BLaER1 treated with 17β-estradiol and CSF1 and Interleukin-3, amounts not matched to agents 10 nM and 100 nM (cell line): ENCODE data around the gene SLC38A6.
"Not testable (repeated sequence)": the region's sequence is repeated elsewhere in the genome, so short reads cannot be mapped to it uniquely, and the experiment has no call there.

Source experiments
- H3K27ac ChIP-seq, 11 experiments: shearing (Covaris generic); formaldehyde crosslinking; 2 replicates each; pipeline ENCODE4 v1.8.1; 2022
- H3K27me3 ChIP-seq, 11 experiments: shearing (Covaris generic); formaldehyde crosslinking; 2 replicates each; pipeline ENCODE4 v1.8.1; 2022
- H3K36me3 ChIP-seq, 11 experiments: shearing (Covaris generic); formaldehyde crosslinking; 2 replicates each; pipeline ENCODE4 v1.8.1; 2022
- H3K4me1 ChIP-seq, 10 experiments: shearing (Covaris generic); formaldehyde crosslinking; 2 replicates each; pipeline ENCODE4 v1.8.1; 2022
- H3K4me2 ChIP-seq, 11 experiments: shearing (Covaris generic); formaldehyde crosslinking; 2 replicates each; pipeline ENCODE4 v1.8.1; 2022
- H3K4me3 ChIP-seq, 10 experiments: shearing (Covaris generic); formaldehyde crosslinking; 2 replicates each; pipeline ENCODE4 v1.8.1; 2022
- H3K9ac ChIP-seq, 11 experiments: shearing (Covaris generic); formaldehyde crosslinking; 2 replicates each; pipeline ENCODE4 v1.8.1; 2022
- H3K9me3 ChIP-seq, 11 experiments: shearing (Covaris generic); formaldehyde crosslinking; replicated peaks in 1 of 11; 2 replicates each; pipeline ENCODE4 v1.8.1; 2022
- H4K20me1 ChIP-seq, 11 experiments: shearing (Covaris generic); formaldehyde crosslinking; 2 replicates each; pipeline ENCODE4 v1.8.1; 2022
- Cebpa-rat ChIP-seq, 11 experiments: shearing (Covaris generic); IDR thresholded peaks; 2 replicates each; pipeline ENCODE4 v1.8.1; 2022

SLC38A6 gene

DNA sequence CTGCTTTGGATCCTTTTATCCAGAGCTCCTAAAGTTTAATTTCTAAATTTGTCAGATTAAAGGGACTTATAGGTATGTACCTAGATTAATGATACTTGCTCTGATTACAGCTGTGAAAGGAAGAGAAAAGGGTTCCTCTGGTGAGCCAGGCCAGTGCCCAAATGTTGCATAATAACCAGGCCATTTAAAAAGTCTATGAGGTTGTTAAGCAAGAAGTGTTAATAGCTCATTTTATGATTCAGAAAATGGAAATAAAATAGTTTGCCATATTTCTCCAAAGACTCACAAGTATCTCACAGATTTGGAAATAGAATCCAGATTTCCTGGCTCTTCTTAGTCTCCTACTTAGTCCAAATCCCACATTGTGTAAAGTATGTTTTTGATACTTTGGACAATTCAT is 67.6 kb downstream of the SLC38A6 start:
- TF ChIP-seq Cebpa-rat (IDR thresholded peaks at IDR 0.05) = no peak
- Histone ChIP-seq H4K20me1 (peaks cover 0 to 7% (median 0%) of the 10 kb centered on the region in 11 experiments; a peak in 2 of 22 replicates), H3K27me3 (no peaks in the 10 kb centered on the region), H3K27ac (no peak overlapping the region), H3K9ac (no peak overlapping the region), H3K4me1 (no peaks in the 10 kb centered on the region), H3K4me3 (no peak overlapping the region), H3K36me3 (peaks cover 0 to 66% (median 0%) of the 10 kb centered on the region in 11 experiments; a peak in 6 of 22 replicates), H3K4me2 (no peak overlapping the region), H3K9me3 (peaks cover 6 to 11% (median 8%) of the 10 kb centered on the region in 11 experiments; a peak in 20 of 22 replicates)

DNA sequence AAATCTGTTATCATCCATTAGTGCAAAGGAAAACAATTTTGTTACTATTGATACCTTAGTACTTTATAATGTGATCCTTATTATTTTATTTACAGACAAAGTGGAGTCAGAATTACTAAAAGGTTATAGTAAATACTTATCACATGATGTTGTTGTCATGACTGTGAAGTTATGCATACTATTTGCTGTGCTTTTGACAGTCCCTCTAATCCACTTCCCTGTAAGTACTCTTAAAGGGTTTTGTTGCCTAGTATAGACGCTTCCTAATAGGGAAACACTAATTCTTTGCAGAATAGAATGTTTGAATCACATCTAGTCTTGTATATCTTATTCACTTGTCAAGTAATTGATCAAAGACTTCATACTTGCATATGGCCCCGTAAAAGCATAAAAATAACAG is 69.4 kb downstream of the SLC38A6 start:
- H3K27me3 ChIP-seq = no peaks in the 10 kb centered on the region
- no peak overlapping the region for H3K4me3 ChIP-seq
- no peak overlapping the region for H3K27ac ChIP-seq
- H3K9me3 ChIP-seq = peaks cover 14 to 24% (median 18%) of the 10 kb centered on the region in 11 experiments
- peaks cover 0 to 70% (median 0%) of the 10 kb centered on the region in 11 experiments; a peak in 6 of 22 replicates for H3K36me3 ChIP-seq
- no peaks in the 10 kb centered on the region for H3K4me1 ChIP-seq
- no peak for TF ChIP-seq Cebpa-rat (IDR thresholded peaks at IDR 0.05)
- no peak overlapping the region for H3K9ac ChIP-seq
- no peak overlapping the region for H3K4me2 ChIP-seq
- H4K20me1 ChIP-seq = peaks cover 0 to 7% (median 0%) of the 10 kb centered on the region in 11 experiments; a peak in 2 of 22 replicates

DNA sequence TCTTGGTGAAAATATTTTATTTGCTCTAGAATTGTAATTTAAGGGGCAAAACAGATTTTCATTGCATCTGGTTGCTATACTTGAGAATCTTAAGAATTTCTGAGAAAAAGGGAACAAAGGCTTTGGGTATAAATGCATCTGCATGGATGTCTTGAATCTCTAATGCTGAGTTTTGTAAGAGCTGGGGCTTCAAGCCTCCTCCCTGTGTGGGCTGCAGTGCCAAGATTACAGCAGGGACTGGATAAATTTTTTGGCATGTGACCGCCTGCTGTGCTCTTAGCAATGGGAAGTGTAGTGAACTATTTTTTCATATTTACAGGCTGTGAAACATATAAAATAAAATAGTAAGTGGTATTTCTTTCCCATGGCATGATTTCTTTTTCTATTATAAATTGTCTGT is 70.0 kb downstream of the SLC38A6 start:
- H3K4me2 ChIP-seq = no peak overlapping the region
- H3K27me3 ChIP-seq = no peaks in the 10 kb centered on the region
- peaks cover 0 to 7% (median 0%) of the 10 kb centered on the region in 11 experiments; a peak in 2 of 22 replicates for H4K20me1 ChIP-seq
- peaks cover 0 to 63% (median 0%) of the 10 kb centered on the region in 11 experiments; a peak in 6 of 22 replicates for H3K36me3 ChIP-seq
- no peak for TF ChIP-seq Cebpa-rat (IDR thresholded peaks at IDR 0.05)
- H3K27ac ChIP-seq = no peak overlapping the region
- peaks cover 14 to 24% (median 18%) of the 10 kb centered on the region in 11 experiments for H3K9me3 ChIP-seq
- no peaks in the 10 kb centered on the region for H3K4me1 ChIP-seq
- no peak overlapping the region for H3K4me3 ChIP-seq
- no peak overlapping the region for H3K9ac ChIP-seq

DNA sequence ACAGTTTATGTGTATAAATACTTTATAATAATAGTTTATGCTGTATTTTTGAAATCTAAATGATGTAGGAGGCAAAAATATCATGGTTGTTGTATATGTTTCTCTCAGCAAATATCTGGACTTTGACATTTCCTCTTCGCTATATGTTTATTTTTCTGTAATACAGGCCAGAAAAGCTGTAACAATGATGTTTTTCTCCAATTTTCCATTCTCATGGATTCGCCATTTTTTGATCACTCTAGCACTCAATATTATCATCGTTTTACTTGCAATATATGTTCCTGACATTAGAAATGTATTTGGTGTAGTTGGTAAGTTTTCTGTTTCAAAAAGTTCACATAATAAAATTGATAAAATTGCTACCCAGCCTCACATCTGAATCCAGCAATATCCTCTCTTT is 70.6 kb downstream of the SLC38A6 start:
- peaks cover 0 to 58% (median 0%) of the 10 kb centered on the region in 11 experiments; a peak in 6 of 22 replicates for H3K36me3 ChIP-seq
- no peak for TF ChIP-seq Cebpa-rat (IDR thresholded peaks at IDR 0.05)
- peaks cover 0 to 7% (median 0%) of the 10 kb centered on the region in 11 experiments; a peak in 2 of 22 replicates for H4K20me1 ChIP-seq
- peaks cover 14 to 24% (median 18%) of the 10 kb centered on the region in 11 experiments for H3K9me3 ChIP-seq
- H3K27me3 ChIP-seq = no peaks in the 10 kb centered on the region
- H3K4me3 ChIP-seq = no peak overlapping the region
- no peak overlapping the region for H3K9ac ChIP-seq
- no peaks in the 10 kb centered on the region for H3K4me1 ChIP-seq
- no peak overlapping the region for H3K27ac ChIP-seq
- no peak overlapping the region for H3K4me2 ChIP-seq

DNA sequence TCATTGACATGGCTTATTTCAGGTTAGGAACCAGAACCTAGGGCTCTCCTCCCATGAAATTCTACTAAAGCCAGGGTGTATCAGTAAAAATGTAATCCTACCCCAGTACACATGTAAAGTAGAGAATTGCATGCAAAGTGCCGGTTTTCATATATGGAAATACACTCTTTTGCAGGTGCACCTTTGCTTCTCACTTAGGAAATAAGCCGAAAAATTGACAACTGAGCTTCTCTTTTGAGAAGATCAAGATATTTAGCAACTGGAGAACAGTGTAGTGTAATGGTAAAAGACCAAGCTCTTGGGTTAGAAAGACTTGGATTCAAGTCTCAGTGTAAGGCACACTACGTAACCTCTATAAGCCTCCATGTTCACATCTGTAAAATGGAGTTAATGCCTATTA is 82.4 kb downstream of the SLC38A6 start:
- TF ChIP-seq Cebpa-rat (IDR thresholded peaks at IDR 0.05) = no peak
- H3K36me3 ChIP-seq = peaks cover 0 to 34% (median 0%) of the 10 kb centered on the region in 11 experiments; a peak in 3 of 22 replicates
- no peaks in the 10 kb centered on the region for H3K4me1 ChIP-seq
- no peaks in the 10 kb centered on the region for H3K27me3 ChIP-seq
- H3K4me3 ChIP-seq = no peak overlapping the region
- H3K27ac ChIP-seq = no peak overlapping the region
- no peak overlapping the region for H3K4me2 ChIP-seq
- peaks cover 0 to 11% (median 5%) of the 10 kb centered on the region in 11 experiments; a peak in 7 of 22 replicates for H3K9me3 ChIP-seq
- H4K20me1 ChIP-seq = peaks cover 0 to 12% (median 0%) of the 10 kb centered on the region in 11 experiments; a peak in 3 of 22 replicates
- H3K9ac ChIP-seq = no peak overlapping the region

DNA sequence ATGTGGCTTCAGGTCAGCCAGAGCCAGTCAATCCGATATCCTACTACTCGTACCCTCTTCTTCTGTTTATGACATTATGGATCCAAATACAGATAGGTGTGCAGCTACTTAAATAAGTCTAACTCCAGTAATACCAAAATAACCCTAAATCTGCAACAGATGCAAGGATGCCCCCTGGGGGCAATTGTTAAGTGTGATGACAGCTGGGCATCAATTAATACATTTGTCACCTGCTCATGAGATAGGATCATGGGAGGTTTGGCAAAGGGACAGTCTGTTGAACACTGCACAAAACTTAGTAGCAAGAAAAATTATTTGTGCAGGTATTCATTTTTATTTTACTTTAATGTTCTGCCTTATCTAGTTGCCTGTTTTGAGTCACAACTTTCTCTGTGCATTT is 83.2 kb downstream of the SLC38A6 start:
- no peak overlapping the region for H3K4me3 ChIP-seq
- H3K9ac ChIP-seq = no peak overlapping the region
- no peaks in the 10 kb centered on the region for H3K27me3 ChIP-seq
- H3K4me2 ChIP-seq = no peak overlapping the region
- no peak overlapping the region for H3K27ac ChIP-seq
- H3K9me3 ChIP-seq = peaks cover 0 to 11% (median 5%) of the 10 kb centered on the region in 11 experiments; a peak in 7 of 22 replicates
- H4K20me1 ChIP-seq = peaks cover 0 to 12% (median 0%) of the 10 kb centered on the region in 11 experiments; a peak in 3 of 22 replicates
- peaks cover 0 to 34% (median 0%) of the 10 kb centered on the region in 11 experiments; a peak in 3 of 22 replicates for H3K36me3 ChIP-seq
- no peaks in the 10 kb centered on the region for H3K4me1 ChIP-seq
- TF ChIP-seq Cebpa-rat (IDR thresholded peaks at IDR 0.05) = no peak

DNA sequence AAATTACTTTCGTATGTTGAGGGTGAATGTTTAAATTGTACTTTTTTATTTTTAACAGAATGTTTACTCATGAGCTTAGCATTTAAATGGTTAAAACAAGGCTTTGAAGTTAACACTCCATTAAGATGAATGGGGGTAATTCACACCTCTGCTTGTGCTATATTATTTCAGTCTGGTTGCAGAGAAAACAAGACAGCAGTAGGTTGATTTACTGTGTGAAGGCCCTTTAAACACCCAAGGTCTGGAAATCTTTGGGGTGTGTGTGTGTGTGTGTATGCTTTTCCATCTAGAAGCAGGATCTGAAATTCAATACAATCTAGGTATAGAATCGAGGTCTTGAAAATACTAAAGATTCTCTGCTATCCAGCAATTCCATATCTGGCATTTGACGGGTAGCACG is 83.8 kb downstream of the SLC38A6 start:
- Histone ChIP-seq H3K27me3 (no peaks in the 10 kb centered on the region), H3K4me3 (no peak overlapping the region), H3K9ac (no peak overlapping the region), H3K36me3 (peaks cover 0 to 34% (median 0%) of the 10 kb centered on the region in 11 experiments; a peak in 3 of 22 replicates), H3K4me1 (no peaks in the 10 kb centered on the region), H3K27ac (no peak overlapping the region), H3K4me2 (no peak overlapping the region), H3K9me3 (peaks cover 0 to 11% (median 5%) of the 10 kb centered on the region in 11 experiments; a peak in 7 of 22 replicates), H4K20me1 (peaks cover 0 to 12% (median 0%) of the 10 kb centered on the region in 11 experiments; a peak in 3 of 22 replicates)
- TF ChIP-seq Cebpa-rat (IDR thresholded peaks at IDR 0.05) = no peak

DNA sequence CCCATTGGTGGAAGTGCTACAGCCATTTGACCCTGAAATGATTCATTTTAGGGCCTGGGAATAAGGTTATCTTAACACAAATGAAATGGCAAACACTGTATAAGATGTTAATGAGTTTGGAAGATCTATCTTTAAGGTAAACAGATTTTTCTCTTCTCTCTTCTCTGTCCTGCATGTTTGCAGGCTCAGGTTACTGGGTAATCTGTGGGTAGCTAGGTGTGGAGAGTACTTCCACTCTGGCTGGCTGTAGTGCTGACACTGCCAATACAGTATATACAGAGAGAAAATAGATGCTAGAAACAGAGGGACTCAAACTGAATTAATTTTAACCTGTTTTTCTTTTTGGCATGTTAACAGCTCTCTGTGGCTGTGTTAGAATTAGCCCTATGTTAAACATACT is 84.6 kb downstream of the SLC38A6 start:
- H3K27ac ChIP-seq = no peak overlapping the region
- no peak overlapping the region for H3K4me3 ChIP-seq
- peaks cover 0 to 12% (median 0%) of the 10 kb centered on the region in 11 experiments; a peak in 3 of 22 replicates for H4K20me1 ChIP-seq
- no peaks in the 10 kb centered on the region for H3K27me3 ChIP-seq
- peaks cover 0 to 34% (median 0%) of the 10 kb centered on the region in 11 experiments; a peak in 3 of 22 replicates for H3K36me3 ChIP-seq
- no peaks in the 10 kb centered on the region for H3K4me1 ChIP-seq
- H3K9ac ChIP-seq = no peak overlapping the region
- H3K9me3 ChIP-seq = peaks cover 0 to 11% (median 5%) of the 10 kb centered on the region in 11 experiments; a peak in 7 of 22 replicates
- TF ChIP-seq Cebpa-rat (IDR thresholded peaks at IDR 0.05) = no peak
- no peak overlapping the region for H3K4me2 ChIP-seq

DNA sequence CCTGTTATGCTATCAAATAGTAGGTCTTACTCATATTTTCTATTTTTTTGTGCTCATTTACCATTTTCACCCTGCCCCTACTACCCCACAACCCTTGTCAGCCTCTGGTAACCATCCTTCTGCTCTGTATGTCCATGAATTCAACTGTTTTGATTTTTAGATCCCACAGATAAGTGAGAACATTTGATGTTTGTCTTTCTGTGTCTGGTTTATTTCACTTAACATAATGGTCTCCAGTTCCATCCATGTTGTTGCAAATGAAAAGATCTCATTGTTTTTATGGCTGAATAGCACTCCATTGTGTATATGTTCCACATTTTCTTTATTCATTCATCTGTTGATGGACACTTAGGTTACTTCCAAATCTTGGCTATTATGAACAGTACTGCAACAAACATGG is 91.4 kb downstream of the SLC38A6 start:
- H3K27me3 ChIP-seq, H3K4me3 ChIP-seq, H3K4me2 ChIP-seq, H3K9ac ChIP-seq, H3K36me3 ChIP-seq, H4K20me1 ChIP-seq, H3K27ac ChIP-seq, H3K9me3 ChIP-seq: not testable (repeated sequence)
- peaks cover 0 to 21% (median 0%) of the 10 kb centered on the region in 10 experiments; a peak in 6 of 20 replicates for H3K4me1 ChIP-seq
